ENCODE data around the gene NCBP3.

Gene NCBP3

GRCh38 chr17:3866276-3866675 lies 20.2 kb upstream of the NCBP3 start:
- no peak overlapping the region for H3K27ac ChIP-seq (ENCODE audit: low read depth, low read length)
- H3K18ac ChIP-seq (ENCODE audit: low read length): no peak overlapping the region
- no peak overlapping the region for H4K8ac ChIP-seq (ENCODE audit: low read depth, low read length)
- H4K91ac ChIP-seq (ENCODE audit: low read depth, low read length): no peak overlapping the region
- H2BK120ac ChIP-seq (ENCODE audit: insufficient read depth, low read length, poor library complexity): no peak overlapping the region
- no peak overlapping the region for H2BK12ac ChIP-seq (ENCODE audit: low read length)
- H3K36me3 ChIP-seq (ENCODE audit: control insufficient read depth in 1 of 2, insufficient read depth in 2 of 2, low read length in 2 of 2): no peaks in the 10 kb centered on the region
- DNase-seq: no peak
- H2AK5ac ChIP-seq (ENCODE audit: low read length): no peak overlapping the region
- H4K12ac ChIP-seq (ENCODE audit: low read depth, low read length): no peak overlapping the region
- no peak overlapping the region for H3K4me3 ChIP-seq (ENCODE audit: low read depth, low read length)
- H3K4me1 ChIP-seq (ENCODE audit: control insufficient read depth in 1 of 2, insufficient read depth in 2 of 2, low read length in 2 of 2): no peaks in the 10 kb centered on the region
- H2BK5ac ChIP-seq (ENCODE audit: low read depth, low read length, poor library complexity): no peak overlapping the region
- no peak overlapping the region for H2AFZ ChIP-seq (ENCODE audit: insufficient read depth, low read length, poor library complexity)
- H3K79me2 ChIP-seq (ENCODE audit: control insufficient read depth, insufficient read depth, low read length, poor library complexity): no peaks in the 10 kb centered on the region
- no peaks in the 10 kb centered on the region for H3K9me3 ChIP-seq (ENCODE audit: insufficient read depth, low read depth, low read length)
- no CpG with 5 or more reads among the region's 21 CpGs for WGBS (ENCODE audit: extremely low coverage, insufficient coverage, insufficient read length)
- H3K9ac ChIP-seq (ENCODE audit: low read length): no peak overlapping the region
- H3K27me3 ChIP-seq (ENCODE audit: insufficient read depth, low read length): no peaks in the 10 kb centered on the region
- H3K23ac ChIP-seq (ENCODE audit: low read length): no peak overlapping the region
- no peak overlapping the region for H3K4ac ChIP-seq (ENCODE audit: low read depth, low read length)
- no peak overlapping the region for H3K4me2 ChIP-seq (ENCODE audit: low read length)
- H3K79me1 ChIP-seq (ENCODE audit: low read length): no peaks in the 10 kb centered on the region
- H3K14ac ChIP-seq (ENCODE audit: low read length): no peak overlapping the region

DNA sequence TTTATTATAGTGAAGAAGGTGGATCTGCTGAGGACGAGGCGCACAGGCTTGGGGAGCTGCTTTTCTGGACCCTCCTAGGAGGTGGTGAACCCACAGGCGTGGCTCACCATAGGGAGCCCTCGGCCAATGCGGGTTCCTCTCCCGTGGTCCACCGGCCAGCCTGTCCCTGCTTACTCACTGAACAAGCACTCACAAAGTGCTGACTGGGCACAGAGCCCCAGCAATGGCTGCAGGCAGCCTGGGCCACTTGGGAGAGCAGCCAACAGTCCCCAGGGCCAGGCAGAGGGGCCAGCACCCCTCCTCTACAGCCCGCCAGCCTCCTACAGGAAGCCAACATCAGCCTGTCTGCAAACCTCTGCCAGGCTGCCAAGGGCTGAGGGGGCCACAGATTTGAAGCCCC lies 19.1 kb upstream of the NCBP3 start:
- Histone ChIP-seq H2AFZ (ENCODE audit: insufficient read depth, low read length, poor library complexity) (no peak overlapping the region), H3K79me1 (ENCODE audit: low read length) (no peaks in the 10 kb centered on the region), H3K36me3 (ENCODE audit: control insufficient read depth in 1 of 2, insufficient read depth in 2 of 2, low read length in 2 of 2) (no peaks in the 10 kb centered on the region), H3K9me3 (ENCODE audit: insufficient read depth, low read depth, low read length) (no peaks in the 10 kb centered on the region), H3K4ac (ENCODE audit: low read depth, low read length) (no peak overlapping the region), H3K14ac (ENCODE audit: low read length) (no peak overlapping the region), H4K12ac (ENCODE audit: low read depth, low read length) (no peak overlapping the region), H3K27ac (ENCODE audit: low read depth, low read length) (no peak overlapping the region), H3K4me3 (ENCODE audit: low read depth, low read length) (no peak overlapping the region), H3K27me3 (ENCODE audit: insufficient read depth, low read length) (no peaks in the 10 kb centered on the region), H3K79me2 (ENCODE audit: control insufficient read depth, insufficient read depth, low read length, poor library complexity) (no peaks in the 10 kb centered on the region), H3K4me1 (ENCODE audit: control insufficient read depth in 1 of 2, insufficient read depth in 2 of 2, low read length in 2 of 2) (no peaks in the 10 kb centered on the region), H4K8ac (ENCODE audit: low read depth, low read length) (no peak overlapping the region), H3K4me2 (ENCODE audit: low read length) (no peak overlapping the region), H4K91ac (ENCODE audit: low read depth, low read length) (no peak overlapping the region), H2AK5ac (ENCODE audit: low read length) (no peak overlapping the region), H3K23ac (ENCODE audit: low read length) (no peak overlapping the region), H3K18ac (ENCODE audit: low read length) (no peak overlapping the region), H2BK12ac (ENCODE audit: low read length) (no peak overlapping the region), H3K9ac (ENCODE audit: low read length) (no peak overlapping the region), H2BK120ac (ENCODE audit: insufficient read depth, low read length, poor library complexity) (no peak overlapping the region), H2BK5ac (ENCODE audit: low read depth, low read length, poor library complexity) (no peak overlapping the region)
- DNase-seq: no peak
- no CpG with 5 or more reads among the region's 8 CpGs for WGBS (ENCODE audit: extremely low coverage, insufficient coverage, insufficient read length)

- no peak for DNase-seq
- Histone ChIP-seq H3K79me1 (ENCODE audit: low read length) (no peaks in the 10 kb centered on the region), H3K23ac (ENCODE audit: low read length) (no peak overlapping the region), H3K14ac (ENCODE audit: low read length) (no peak overlapping the region), H2BK5ac (ENCODE audit: low read depth, low read length, poor library complexity) (no peak overlapping the region), H4K8ac (ENCODE audit: low read depth, low read length) (no peak overlapping the region), H3K9ac (ENCODE audit: low read length) (no peak overlapping the region), H3K36me3 (ENCODE audit: control insufficient read depth in 1 of 2, insufficient read depth in 2 of 2, low read length in 2 of 2) (no peaks in the 10 kb centered on the region), H3K18ac (ENCODE audit: low read length) (no peak overlapping the region), H3K4me2 (ENCODE audit: low read length) (no peak overlapping the region), H3K4ac (ENCODE audit: low read depth, low read length) (no peak overlapping the region), H3K27ac (ENCODE audit: low read depth, low read length) (no peak overlapping the region), H3K9me3 (ENCODE audit: insufficient read depth, low read depth, low read length) (no peaks in the 10 kb centered on the region), H3K27me3 (ENCODE audit: insufficient read depth, low read length) (no peaks in the 10 kb centered on the region), H2AK5ac (ENCODE audit: low read length) (no peak overlapping the region), H3K4me1 (ENCODE audit: control insufficient read depth in 1 of 2, insufficient read depth in 2 of 2, low read length in 2 of 2) (no peaks in the 10 kb centered on the region), H4K91ac (ENCODE audit: low read depth, low read length) (no peak overlapping the region), H3K79me2 (ENCODE audit: control insufficient read depth, insufficient read depth, low read length, poor library complexity) (no peaks in the 10 kb centered on the region), H3K4me3 (ENCODE audit: low read depth, low read length) (no peak overlapping the region), H2BK120ac (ENCODE audit: insufficient read depth, low read length, poor library complexity) (no peak overlapping the region), H2AFZ (ENCODE audit: insufficient read depth, low read length, poor library complexity) (no peak overlapping the region), H2BK12ac (ENCODE audit: low read length) (no peak overlapping the region), H4K12ac (ENCODE audit: low read depth, low read length) (no peak overlapping the region)
- no CpG with 5 or more reads among the region's 10 CpGs for WGBS (ENCODE audit: extremely low coverage, insufficient coverage, insufficient read length)
Observed at GRCh38 chr17:3864534-3864933, 18.5 kb upstream of the NCBP3 start.

- H3K4ac ChIP-seq (ENCODE audit: low read depth, low read length): no peak overlapping the region
- H3K23ac ChIP-seq (ENCODE audit: low read length): no peak overlapping the region
- no peak overlapping the region for H3K14ac ChIP-seq (ENCODE audit: low read length)
- H3K9ac ChIP-seq (ENCODE audit: low read length): no peak overlapping the region
- no peak overlapping the region for H4K91ac ChIP-seq (ENCODE audit: low read depth, low read length)
- H3K79me2 ChIP-seq (ENCODE audit: control insufficient read depth, insufficient read depth, low read length, poor library complexity): no peaks in the 10 kb centered on the region
- H2BK12ac ChIP-seq (ENCODE audit: low read length): no peak overlapping the region
- H2BK120ac ChIP-seq (ENCODE audit: insufficient read depth, low read length, poor library complexity): no peak overlapping the region
- no peak overlapping the region for H3K4me2 ChIP-seq (ENCODE audit: low read length)
- peaks cover 2% of the 10 kb centered on the region for H3K9me3 ChIP-seq (ENCODE audit: insufficient read depth, low read depth, low read length)
- no peak overlapping the region for H3K4me3 ChIP-seq (ENCODE audit: low read depth, low read length)
- no peak overlapping the region for H3K27ac ChIP-seq (ENCODE audit: low read depth, low read length)
- no peak overlapping the region for H4K12ac ChIP-seq (ENCODE audit: low read depth, low read length)
- WGBS (ENCODE audit: extremely low coverage, insufficient coverage, insufficient read length): no CpG with 5 or more reads among the region's 28 CpGs
- no peak overlapping the region for H4K8ac ChIP-seq (ENCODE audit: low read depth, low read length)
- H3K79me1 ChIP-seq (ENCODE audit: low read length): no peaks in the 10 kb centered on the region
- H2AFZ ChIP-seq (ENCODE audit: insufficient read depth, low read length, poor library complexity): no peak overlapping the region
- H3K4me1 ChIP-seq (ENCODE audit: control insufficient read depth in 1 of 2, insufficient read depth in 2 of 2, low read length in 2 of 2): no peaks in the 10 kb centered on the region
- no peak overlapping the region for H2BK5ac ChIP-seq (ENCODE audit: low read depth, low read length, poor library complexity)
- H3K36me3 ChIP-seq (ENCODE audit: control insufficient read depth in 1 of 2, insufficient read depth in 2 of 2, low read length in 2 of 2): no peaks in the 10 kb centered on the region
- no peak overlapping the region for H3K18ac ChIP-seq (ENCODE audit: low read length)
- H2AK5ac ChIP-seq (ENCODE audit: low read length): no peak overlapping the region
- DNase-seq: no peak
- no peaks in the 10 kb centered on the region for H3K27me3 ChIP-seq (ENCODE audit: insufficient read depth, low read length)
Observed at GRCh38 chr17:3861761-3862681, 16.0 kb upstream of the NCBP3 start.
